HG03460 (cell line): ENCODE results near the gene FOXB2.
"Not testable (repeated sequence)": the region's sequence is repeated elsewhere in the genome, so short reads cannot be mapped to it uniquely, and the experiment has no call there.

Experiments
- ATAC-seq: cut with Tn5 transposase; IDR thresholded peaks from one replicate; pipeline ENCODE4 v1.9.1; 2021; ENCODE audit not compliant: unreplicated experiment

The FOXB2 gene

DNA sequence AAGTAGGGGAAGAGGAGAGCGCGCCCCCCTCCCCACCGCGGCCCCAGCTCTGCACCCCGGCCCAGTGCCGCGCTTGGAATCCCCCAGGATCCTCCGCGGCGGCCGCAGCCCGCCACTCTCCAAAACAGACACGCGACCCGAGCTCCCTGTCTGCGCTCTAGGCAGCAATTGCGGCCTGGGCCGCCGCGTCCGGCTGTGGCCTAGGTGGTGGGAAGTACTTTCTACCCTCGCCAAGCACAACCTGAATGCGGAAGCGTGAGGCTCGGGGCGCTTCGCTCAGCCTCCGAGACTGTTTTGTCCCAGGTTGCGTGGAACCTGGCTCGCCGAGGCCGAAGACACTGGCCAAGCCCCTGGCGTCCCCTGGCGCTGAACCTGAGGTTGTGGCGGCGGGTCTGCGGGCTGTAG is 3.3 kb upstream of the FOXB2 start:
- ATAC-seq = no peak

DNA sequence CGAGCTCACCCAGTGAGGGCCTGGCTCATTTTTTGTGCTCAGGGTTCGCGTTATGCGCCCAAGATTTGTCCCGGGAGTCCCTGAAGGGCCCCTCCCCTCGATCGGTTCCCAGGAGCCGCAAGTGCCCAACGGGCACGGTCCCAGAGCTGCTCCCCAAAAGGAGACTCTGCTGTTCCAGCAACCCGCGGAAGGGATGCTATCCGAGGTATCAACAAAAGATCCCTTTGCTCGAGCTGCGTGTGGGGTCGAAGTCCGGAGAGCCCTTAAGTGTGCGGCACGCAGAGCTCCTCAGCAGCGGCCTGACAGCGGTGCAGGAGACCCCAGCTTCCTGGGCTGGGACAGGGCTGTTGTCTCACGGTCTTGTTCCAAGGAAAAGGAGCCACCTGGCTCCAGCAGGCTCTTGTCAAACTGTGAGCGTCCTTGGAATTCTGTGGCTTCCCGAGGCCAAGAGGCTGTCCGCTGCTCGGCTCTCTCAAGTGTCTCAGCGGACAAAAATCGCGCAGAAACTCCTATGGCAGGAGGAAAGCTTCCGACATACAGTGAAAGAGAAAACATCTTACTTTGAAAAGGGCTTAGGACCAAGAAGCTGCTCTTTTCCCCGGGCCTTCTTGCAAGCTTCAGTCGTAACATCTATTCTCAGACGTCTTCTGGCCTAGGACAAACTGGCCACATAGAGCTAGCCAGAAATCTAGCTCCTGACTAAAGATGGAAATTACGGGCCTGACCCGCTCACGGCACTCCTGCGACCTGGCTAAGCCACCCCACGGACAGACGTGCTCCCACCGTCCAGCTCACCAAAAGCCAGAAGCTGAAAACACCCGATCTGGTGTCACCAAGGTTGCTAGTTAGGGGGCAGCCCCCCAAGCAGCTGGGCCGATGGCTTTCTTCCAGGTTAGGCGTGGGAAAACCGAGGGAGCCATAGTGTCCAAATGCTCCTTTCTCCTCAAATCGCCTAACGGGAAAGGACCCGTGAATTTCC is 2.6 kb upstream of the FOXB2 start:
- no peak for ATAC-seq

DNA sequence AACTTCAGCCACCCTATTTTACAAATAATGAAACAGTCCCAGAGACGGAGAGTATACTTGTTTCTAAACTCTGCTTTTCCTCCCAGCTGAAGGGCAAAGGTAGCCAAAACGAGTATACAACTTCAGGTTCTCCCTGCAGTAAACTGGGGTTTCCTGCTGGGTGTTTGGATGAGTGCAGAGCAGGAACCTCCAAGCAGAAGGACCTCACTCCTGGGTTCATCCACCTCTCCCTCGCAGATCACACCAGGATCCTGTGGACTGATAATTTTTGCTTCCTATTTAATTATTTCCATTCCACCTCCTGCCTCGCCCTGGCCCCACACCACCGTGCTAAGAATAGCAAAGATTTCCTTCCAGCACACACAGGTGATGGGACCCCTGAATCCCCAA is 2.0 kb upstream of the FOXB2 start:
- no peak for ATAC-seq

DNA sequence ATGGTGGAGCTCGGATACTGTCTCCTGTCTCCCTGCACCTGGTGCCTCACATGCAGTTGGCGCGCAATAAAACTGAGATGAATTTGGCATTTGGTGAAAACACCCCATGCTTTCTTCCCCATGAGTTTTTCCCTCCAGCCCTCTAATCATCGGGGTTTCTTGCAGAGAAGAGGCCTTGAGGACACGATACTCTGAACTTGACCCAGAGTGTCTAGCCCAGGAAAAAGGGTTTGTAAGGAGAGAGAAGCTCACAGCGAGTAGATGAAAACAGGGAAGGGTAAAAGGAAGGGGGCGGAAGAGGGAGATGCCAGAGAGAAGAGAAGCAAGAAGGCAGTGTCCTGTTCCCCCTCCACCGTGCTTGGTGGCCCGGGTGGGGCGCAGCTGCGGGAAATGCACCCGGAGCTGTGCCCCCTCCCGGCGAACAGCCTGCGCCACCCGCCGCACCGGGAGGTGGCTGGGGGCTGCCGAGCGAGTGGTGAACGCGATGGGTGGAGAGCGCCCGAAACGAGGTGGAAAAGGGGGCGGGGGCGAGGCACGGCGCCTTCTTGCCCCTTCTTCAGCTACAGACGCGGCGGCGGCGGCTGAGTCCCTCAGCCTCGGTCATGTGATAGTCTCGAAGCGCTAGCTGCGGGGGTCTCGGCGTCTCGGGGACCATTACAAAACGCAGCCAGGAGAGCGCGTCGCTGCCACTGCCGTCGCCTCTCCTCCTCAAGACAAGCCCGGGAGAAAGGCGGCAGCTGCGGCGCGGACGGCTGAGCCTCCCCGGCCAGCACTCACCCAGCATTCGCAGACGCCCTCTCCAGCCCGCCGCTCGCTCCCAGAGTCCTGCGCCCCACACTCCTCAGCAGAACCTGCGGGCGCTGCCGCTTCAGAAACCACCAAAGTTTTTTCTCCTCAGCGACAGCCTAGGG is 1.1 kb upstream of the FOXB2 start:
- ATAC-seq = no peak

DNA sequence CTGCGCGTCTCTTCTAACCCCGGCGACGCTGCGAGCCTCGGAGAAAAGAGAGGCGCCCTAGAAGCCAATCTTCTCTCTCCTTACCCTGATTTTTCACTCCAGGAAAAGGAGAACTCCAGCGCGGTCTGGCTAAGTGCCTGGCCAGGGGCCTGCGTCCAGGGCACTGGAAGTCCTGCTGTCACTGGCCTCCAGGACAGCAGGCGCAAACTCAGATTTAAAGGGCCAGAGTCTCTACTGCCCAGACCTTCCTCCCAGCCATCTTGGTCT is 553 bp upstream of the FOXB2 start:
- ATAC-seq = no peak

DNA sequence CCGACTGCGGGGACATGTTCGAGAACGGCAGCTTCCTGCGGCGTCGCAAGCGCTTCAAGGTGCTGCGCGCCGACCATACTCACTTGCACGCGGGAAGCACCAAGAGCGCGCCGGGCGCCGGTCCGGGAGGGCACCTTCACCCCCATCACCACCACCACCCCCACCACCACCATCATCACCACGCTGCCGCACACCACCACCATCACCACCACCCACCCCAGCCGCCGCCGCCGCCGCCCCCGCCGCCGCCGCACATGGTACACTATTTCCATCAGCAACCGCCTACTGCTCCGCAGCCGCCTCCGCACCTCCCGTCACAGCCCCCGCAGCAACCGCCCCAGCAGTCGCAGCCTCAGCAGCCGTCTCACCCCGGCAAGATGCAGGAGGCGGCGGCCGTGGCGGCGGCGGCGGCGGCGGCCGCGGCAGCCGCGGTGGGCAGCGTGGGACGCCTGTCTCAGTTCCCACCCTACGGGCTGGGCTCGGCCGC is 514 bp downstream of the FOXB2 start:
- no peak for ATAC-seq

DNA sequence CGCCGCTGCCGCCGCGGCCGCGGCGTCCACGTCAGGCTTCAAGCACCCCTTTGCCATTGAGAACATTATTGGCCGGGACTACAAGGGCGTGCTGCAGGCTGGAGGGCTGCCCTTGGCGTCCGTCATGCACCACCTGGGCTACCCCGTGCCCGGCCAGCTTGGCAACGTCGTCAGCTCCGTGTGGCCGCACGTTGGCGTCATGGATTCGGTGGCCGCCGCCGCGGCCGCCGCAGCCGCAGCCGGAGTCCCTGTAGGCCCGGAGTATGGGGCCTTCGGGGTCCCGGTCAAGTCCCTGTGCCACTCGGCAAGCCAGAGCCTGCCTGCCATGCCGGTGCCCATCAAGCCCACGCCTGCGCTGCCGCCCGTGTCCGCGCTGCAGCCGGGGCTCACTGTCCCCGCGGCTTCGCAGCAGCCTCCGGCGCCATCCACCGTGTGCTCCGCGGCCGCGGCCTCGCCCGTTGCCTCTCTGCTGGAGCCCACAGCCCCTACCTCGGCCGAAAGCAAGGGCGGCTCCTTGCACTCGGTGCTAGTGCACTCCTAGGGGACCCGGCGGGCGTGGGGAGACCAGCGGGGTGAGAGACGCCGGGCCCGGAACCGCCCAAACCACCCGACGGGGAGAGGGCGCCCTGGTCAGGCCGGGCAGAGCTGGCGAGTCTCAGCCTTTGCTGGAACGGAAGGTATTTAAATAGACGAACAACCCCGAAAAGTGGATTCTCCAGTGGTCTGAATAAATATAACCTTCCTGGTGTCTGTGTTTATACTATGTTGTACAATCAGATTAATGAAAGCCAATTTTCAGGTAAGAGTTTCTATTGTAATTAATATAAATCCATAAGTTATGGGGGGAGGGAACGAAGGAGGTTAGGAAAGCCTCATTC is 1.2 kb downstream of the FOXB2 start:
- ATAC-seq = no peak

DNA sequence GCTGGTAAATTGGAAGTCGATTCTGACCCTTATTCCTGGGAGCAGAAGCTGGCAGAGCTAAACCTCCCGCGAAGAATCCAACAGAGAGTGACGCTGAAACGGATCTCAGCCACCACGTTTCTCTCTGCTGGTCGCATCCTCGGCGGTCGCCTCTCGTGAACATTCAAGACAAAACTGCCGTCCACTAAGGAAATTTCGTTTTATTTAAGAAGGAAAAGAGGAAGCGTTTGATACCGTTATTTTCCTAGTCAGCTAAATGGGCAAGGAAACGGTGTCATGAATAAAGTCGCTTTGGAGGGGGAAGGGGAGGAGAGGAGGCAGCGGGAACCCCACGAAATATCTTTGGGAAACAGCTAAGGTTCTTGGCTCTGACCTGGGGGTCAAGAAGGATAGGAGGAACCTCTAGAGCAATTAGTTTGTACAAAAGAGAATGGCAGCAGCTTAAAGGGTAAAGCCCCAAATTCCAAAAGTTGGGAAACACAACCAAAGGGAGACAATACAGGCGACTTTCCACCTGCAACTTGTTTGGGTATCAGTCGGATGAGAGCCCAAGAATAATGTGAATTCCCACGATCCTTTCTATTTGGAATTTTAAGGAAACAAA is 1.9 kb downstream of the FOXB2 start:
- no peak for ATAC-seq

DNA sequence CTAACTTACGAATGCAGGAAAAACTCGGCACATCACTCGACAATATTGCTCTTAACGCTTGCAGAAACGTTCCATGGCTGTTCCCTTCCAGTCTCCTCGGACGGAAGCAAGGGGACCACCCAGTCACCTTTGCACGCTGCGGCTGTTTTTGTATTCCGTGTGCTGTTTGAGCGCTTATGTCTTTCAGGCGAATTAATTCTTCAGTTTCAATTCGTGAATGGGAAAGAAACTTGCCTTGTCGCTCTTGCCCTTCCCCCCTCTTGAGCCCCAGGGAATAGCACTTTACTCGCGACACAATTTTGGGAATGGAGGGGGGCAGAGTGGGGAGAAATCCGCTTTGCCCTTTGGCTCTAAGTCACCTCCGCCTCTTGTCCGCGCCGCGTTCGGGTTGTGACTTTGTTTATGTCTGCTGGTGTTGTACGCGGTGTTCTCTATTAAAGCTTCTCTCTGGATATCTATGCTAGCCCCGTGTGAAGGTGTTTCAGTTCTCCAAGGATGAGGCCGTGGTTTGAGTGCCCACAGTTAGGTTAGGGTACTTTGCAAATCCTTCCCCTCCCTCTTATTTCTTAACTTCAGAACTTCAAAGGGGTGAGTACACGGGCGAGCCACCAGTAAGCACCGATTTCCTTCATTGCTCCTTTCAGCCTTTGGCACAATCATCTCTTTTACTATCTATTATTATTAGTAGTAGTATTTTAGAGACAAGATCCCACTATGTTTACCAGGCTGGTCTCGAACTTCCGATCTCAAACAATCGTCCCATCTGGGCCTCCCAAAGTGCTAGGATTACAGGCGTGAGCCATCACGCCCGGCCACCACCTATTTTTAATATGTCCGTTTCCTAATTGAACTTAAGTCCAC is 2.7 kb downstream of the FOXB2 start:
- ATAC-seq = no peak

DNA sequence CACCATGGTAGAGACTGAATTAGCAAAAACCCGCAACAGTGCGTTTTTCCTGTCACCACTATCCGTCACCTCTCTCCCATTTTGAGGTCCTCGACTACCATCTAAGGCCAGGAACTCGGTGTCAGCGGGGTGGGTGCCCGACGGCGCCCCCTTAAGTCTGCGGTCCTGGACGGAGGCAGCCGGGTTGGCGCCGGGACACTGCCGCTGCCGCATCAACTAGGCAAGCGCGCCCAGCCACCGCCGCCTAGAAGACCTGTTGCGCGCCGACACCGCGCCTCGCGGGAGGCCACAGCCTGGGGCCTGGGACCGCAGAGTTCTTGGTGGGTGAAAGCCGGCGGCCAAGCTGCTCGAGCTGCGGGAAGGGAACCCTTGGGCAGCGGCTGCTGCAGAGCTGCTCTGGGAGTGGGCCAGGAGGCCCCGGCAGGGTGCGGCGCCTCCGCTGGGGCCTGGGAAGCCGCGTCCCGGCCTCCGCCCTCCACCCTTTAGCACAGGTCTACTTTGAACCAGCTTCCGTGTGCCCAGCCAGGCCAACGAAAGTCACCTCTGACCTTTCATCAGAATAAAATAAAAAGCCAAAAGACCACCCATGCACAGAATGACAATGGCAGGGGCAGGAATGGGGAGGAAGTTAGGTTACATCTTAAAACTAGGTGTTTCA is 3.5 kb downstream of the FOXB2 start:
- ATAC-seq = no peak

DNA sequence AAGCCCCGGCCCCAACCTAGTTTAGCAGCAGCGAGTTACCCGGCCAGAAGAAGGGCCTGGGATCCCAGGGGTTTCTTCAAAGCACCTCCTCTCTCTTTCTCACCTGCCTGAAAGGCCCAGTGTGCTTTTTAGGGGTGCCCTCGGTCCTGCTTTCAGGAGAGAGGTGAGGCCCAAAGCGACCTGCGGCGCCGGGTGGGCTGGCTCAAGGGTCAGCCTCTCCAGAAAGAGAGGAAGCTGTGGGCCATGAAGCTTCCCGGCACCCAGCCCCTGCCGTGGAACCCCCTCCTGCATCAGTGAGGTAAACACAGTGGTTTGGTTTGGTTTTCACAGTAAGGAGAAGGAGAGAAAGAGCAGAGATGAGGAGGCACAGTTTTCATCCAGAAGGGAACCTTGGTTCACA is 4.3 kb downstream of the FOXB2 start:
- ATAC-seq = no peak

DNA sequence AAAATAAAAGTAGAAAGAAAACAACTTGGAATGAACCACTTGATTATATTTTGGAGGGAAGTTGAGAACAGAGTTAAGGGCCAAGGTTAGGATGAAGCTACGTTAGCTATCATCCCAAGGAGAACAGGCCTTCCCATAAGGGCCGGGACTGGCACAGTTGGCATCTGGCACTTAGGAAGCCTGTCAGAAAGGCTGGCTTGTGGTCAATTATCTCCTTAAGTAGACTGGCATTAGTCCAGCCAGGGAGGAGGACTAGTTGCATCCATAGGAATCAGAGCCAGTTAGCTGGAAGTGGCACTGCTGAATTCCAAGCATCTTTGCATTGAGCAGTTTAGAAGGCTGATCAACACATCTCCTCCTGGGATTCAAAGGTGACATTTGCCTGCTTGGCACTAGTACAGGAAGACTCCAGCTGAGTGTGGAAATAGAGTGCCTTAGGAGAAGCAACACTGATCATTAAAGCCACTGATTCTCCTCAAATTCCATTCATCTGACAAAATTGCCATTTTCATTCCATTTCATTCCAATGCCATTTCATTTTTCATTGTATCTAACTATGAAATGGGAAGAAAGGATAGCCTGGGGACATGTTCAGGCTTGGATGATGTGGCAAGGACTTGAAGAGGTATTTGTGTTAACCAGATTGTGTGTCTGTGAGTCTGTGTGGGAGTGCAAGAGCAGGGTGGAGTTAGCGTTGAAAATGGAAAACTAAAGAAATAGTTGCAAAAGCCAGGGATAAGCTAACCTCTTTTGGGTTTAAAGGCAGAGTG is 5.5 kb downstream of the FOXB2 start:
- no peak for ATAC-seq

DNA sequence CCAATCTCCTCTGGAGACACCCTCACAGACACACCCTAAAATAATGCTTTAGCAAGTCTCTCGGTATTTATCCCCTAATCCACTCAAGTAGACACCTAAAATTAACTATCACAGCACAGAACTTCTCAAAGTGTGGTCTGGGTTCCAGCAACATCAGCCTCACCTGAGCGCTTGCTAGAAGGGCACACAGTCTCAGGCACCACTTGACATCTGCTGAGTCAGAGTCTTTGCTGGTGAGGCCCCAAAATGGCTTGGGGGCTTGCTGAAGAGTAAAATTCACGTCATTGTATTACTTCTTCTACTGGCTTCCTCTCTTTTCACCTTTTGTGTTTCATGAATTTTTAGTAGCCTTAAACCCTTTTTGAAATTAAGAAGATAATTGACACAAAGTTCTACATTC is 9.0 kb downstream of the FOXB2 start:
- ATAC-seq = no peak

DNA sequence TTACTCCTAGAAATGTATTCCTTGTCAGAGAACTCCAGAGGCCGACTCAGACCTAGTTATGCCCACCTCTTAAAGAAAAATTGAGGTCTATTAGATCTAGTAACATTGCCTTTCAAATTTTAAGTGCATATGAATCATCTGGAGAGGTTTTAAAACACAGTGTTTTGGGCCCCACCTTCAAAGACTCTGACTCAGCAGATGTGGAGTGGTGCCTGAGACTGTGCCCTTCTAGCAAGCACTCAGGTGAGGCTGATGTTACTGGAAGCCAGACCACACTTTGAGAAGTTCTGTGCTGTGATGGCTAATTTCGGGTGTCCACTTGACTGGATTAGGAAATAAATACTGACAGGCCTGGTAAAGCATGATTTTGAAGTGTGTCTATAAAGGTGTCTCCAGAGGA is 10.6 kb downstream of the FOXB2 start:
- no peak for ATAC-seq

DNA sequence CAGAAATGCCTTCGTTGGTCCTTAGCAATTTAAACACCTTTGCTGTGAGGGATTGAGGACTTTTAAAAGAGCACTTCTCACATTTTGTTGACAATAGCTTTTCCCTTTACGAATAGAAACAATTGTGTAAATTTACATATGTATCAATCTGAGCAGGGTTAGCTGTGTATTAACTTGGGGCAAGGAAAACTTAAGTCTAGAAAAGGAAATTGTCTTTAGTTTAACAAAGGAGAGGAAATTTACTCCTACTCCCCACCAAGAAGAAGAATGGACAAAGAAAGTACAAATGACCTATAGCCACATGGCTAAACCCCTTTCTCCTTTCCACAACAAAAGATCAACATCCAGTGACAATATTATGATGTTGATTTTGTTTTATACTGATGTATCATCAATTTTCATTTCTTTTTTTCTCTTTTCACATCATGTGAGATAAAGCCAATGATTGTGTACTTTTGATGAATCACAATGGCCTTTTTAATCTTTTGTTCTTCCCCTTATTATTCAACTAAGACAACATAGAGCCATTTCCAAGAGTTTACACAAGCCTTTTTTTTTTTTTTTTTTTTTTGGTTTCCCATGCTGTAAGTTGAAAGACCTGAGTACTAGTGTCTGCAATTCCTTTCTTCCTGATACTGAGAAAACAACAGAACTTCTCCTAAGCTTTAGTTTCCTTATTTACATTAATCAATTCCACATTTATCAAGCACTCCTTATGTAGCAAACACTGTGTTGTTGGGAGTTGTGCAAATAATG is 19.0 kb downstream of the FOXB2 start:
- ATAC-seq = no peak

DNA sequence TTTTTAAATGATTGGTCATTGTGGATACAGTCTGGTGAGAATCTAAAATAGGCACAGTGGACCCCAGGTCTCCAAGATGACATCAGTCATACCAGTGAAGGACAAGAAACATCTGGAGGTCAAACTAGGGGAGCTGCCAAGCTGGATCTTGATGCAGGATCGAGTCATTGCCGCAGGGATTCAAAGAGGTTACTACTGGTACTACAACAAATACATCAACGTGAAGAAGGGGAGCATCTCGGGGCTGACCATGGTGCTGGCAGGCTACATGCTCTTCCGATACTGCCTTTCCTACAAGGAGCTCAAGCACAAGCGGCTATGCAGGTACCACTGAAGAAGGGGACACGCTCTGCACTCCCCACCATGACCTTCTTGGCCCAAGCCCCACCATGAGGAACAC is 20.9 kb downstream of the FOXB2 start:
- no peak for ATAC-seq

DNA sequence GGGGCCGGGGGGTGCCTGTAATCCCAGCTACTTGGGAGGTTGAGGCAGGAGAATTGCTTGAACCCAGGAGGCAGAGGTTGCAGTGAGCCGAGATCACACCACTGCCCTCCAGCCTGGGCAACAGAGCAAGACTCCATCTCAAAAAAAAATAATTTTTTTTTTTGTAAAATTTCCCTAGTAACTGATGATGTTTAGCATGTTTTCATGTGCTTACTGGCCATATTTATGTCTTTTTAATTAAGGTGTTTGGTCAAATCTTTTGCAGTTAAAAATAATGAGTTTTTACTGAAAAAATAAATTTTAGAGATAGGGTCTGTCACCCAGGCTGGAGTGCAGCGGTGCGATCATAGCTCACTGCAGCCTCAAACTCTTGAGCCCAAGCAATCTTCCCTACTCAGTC is 24.3 kb downstream of the FOXB2 start:
- ATAC-seq = not testable (repeated sequence)

DNA sequence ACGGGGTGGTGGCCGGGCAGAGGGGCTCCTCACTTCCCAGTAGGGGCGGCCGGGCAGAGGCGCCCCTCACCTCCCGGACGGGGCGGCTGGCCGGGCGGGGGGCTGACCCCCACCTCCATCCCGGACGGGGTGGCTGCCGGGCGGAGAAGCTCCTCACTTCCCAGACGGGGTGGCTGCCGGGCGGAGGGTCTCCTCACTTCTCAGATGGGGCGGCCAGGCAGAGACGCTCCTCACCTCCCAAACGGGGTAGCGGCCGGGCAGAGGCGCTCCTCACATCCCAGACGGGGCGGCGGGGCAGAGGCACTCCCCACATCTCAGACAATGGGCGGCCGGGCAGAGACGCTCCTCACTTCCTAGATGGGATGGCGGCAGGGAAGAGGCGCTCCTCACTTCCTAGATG is 41.2 kb downstream of the FOXB2 start:
- not testable (repeated sequence) for ATAC-seq
